IMR-90 (cell line): ENCODE results near the gene SOX12. TPM values are rescaled to one million over a fixed set of nuclear protein-coding genes. Genes with fewer than 3 reads are reported as not detected.

ENCODE experiments used
- ATAC-seq: fragments of 200-7000 bp; cut with Tn5 transposase; 2 replicates; pipeline ENCODE4 v1.9.1; 2020; ENCODE audit warnings: low read depth, mild to moderate bottlenecking, moderate library complexity
- BruUV-seq: library from RNA; stranded (reverse); fragments of 400-500 nt; replicated peaks from 2 replicates; lab custom pipeline; 2021; lab: Mats Ljungman, UMichigan
- CTCF ChIA-PET: fragments of 300-600 bp; formaldehyde crosslinking; extraction: SDS; loops from one replicate; lab custom pipeline; 2021; ENCODE audit warnings: antibody characterized with exemption; lab: Yijun Ruan, JAX
- POLR2A ChIA-PET: fragments of 300-600 bp; sonication (Branson Sonifier 250); formaldehyde crosslinking; loops from one replicate; lab custom pipeline; 2022; ENCODE audit warnings: antibody characterized with exemption; ENCODE audit not compliant: unreplicated experiment; lab: Charles Lee
- DNase-seq: peaks from one replicate; pipeline ENCODE4 v3.0.0; 2013
- H2AFZ ChIP-seq: replicated peaks from 2 replicates; pipeline ENCODE3; 2013; ENCODE audit warnings: low read length, mild to moderate bottlenecking; ENCODE audit not compliant: poor library complexity
- H2AK5ac ChIP-seq: 2 replicates; pipeline ENCODE4 v1.6.1; 2013; ENCODE audit warnings: low read depth, low read length, inconsistent platforms
- H2AK9ac ChIP-seq: replicated peaks from 2 replicates; pipeline ENCODE3; 2013; ENCODE audit warnings: mild to moderate bottlenecking, low read depth, low read length, moderate library complexity; ENCODE audit not compliant: poor library complexity
- H2BK120ac ChIP-seq: 2 replicates; pipeline ENCODE4 v1.6.1; 2013; ENCODE audit warnings: low read depth, low read length, inconsistent platforms
- H2BK15ac ChIP-seq: 3 replicates; pipeline ENCODE4 v1.6.1; 2013; ENCODE audit warnings: low read depth, low read length, inconsistent platforms
- H2BK20ac ChIP-seq: 2 replicates; pipeline ENCODE4 v1.6.1; 2013; ENCODE audit warnings: low read depth, mild to moderate bottlenecking, inconsistent platforms, low read length, moderate library complexity
- H2BK5ac ChIP-seq: 2 replicates; pipeline ENCODE4 v1.6.1; 2013; ENCODE audit warnings: mild to moderate bottlenecking, low read depth, low read length, inconsistent platforms; ENCODE audit not compliant: poor library complexity, severe bottlenecking
- H3K14ac ChIP-seq: replicated peaks from 2 replicates; pipeline ENCODE4 v1.6.1; 2013; ENCODE audit warnings: low read depth, low read length, inconsistent platforms
- H3K18ac ChIP-seq: 2 replicates; pipeline ENCODE4 v1.6.1; 2013; ENCODE audit warnings: low read depth, low read length, control low read depth
- H3K23ac ChIP-seq: 2 replicates; pipeline ENCODE4 v1.6.1; 2013; ENCODE audit warnings: low read depth, low read length, inconsistent platforms
- H3K27ac ChIP-seq: 2 replicates; pipeline ENCODE4 v1.5.1; 2013; ENCODE audit warnings: mild to moderate bottlenecking, control low read depth, low read length; ENCODE audit not compliant: insufficient read depth
- H3K27me3 ChIP-seq: 2 replicates; pipeline ENCODE4 v1.6.1; 2013; ENCODE audit warnings: low read length; ENCODE audit not compliant: control insufficient read depth, insufficient read depth
- H3K36me3 ChIP-seq: 2 replicates; pipeline ENCODE4 v1.6.1; 2013; ENCODE audit warnings: low read length, mixed read lengths; ENCODE audit not compliant: control insufficient read depth, insufficient read depth
- H3K4ac ChIP-seq: 2 replicates; pipeline ENCODE4 v1.6.1; 2013; ENCODE audit warnings: low read depth, low read length, inconsistent platforms
- H3K4me1 ChIP-seq: 2 replicates; pipeline ENCODE4 v1.6.1; 2013; ENCODE audit warnings: low read length, mixed read lengths; ENCODE audit not compliant: control insufficient read depth, insufficient read depth
- H3K4me2 ChIP-seq: 2 replicates; pipeline ENCODE4 v1.6.1; 2013; ENCODE audit warnings: low read depth, mild to moderate bottlenecking, control low read depth, low read length, moderate library complexity
- H3K4me3 ChIP-seq: 2 replicates; pipeline ENCODE4 v1.5.1; 2013; ENCODE audit warnings: low read depth, mild to moderate bottlenecking, control low read depth, low read length, moderate library complexity; ENCODE audit not compliant: insufficient read depth
- H3K56ac ChIP-seq: 2 replicates; pipeline ENCODE4 v1.6.1; 2013; ENCODE audit warnings: low read length, inconsistent platforms; ENCODE audit not compliant: insufficient read depth; ENCODE audit errors: extremely low read depth
- H3K79me1 ChIP-seq, 2 experiments: 2 replicates each; pipeline ENCODE4 v1.6.1; 2013; ENCODE audit warnings: low read length in 2 of 2, inconsistent platforms in 1 of 2, low read depth in 1 of 2
- H3K9ac ChIP-seq: 2 replicates; pipeline ENCODE4 v1.6.1; 2013; ENCODE audit warnings: low read depth, low read length, control low read depth
- H3K9me1 ChIP-seq: 2 replicates; pipeline ENCODE4 v1.6.1; 2013; ENCODE audit warnings: low read length, inconsistent platforms; ENCODE audit not compliant: insufficient read depth
- H3K9me3 ChIP-seq: 2 replicates; pipeline ENCODE4 v1.6.1; 2013; ENCODE audit warnings: low read length; ENCODE audit not compliant: control insufficient read depth, insufficient read depth
- H4K20me1 ChIP-seq: 2 replicates; pipeline ENCODE4 v1.6.1; 2013; ENCODE audit warnings: low read length, inconsistent platforms; ENCODE audit not compliant: insufficient read depth
- H4K5ac ChIP-seq: 2 replicates; pipeline ENCODE4 v1.6.1; 2013; ENCODE audit warnings: mild to moderate bottlenecking, low read depth, low read length, control low read depth
- H4K8ac ChIP-seq, 2 experiments: 2 replicates each; pipeline ENCODE4 v1.6.1; 2013; ENCODE audit warnings: low read depth in 2 of 2, low read length in 2 of 2, control low read depth in 1 of 2, inconsistent platforms in 1 of 2
- H4K91ac ChIP-seq: 2 replicates; pipeline ENCODE4 v1.6.1; 2013; ENCODE audit warnings: low read depth, low read length, inconsistent platforms; ENCODE audit not compliant: insufficient read depth
- BHLHE40 ChIP-seq: fragments of 150-350 bp; IDR thresholded peaks from 2 replicates; pipeline ENCODE4 v1.6.1; 2016; ENCODE audit warnings: mild to moderate bottlenecking, low read depth, low read length
- CEBPB ChIP-seq: IDR thresholded peaks from 2 replicates; pipeline ENCODE4 v1.6.1; 2012; ENCODE audit warnings: low read depth, low read length, improper control_type of control experiment
- CHD1 ChIP-seq: IDR thresholded peaks from 2 replicates; pipeline ENCODE4 v1.6.1; 2012; ENCODE audit warnings: low read depth, low read length, improper control_type of control experiment
- FOS ChIP-seq: fragments of 150-350 bp; IDR thresholded peaks from 2 replicates; pipeline ENCODE4 v1.6.1; 2016; ENCODE audit warnings: low read depth, low read length
- MAFK ChIP-seq: IDR thresholded peaks from 2 replicates; pipeline ENCODE4 v1.6.1; 2012; ENCODE audit warnings: low read depth, low read length, improper control_type of control experiment
- MAZ ChIP-seq: IDR thresholded peaks from 2 replicates; pipeline ENCODE4 v1.6.1; 2012; ENCODE audit warnings: low read depth, mild to moderate bottlenecking, low read length, improper control_type of control experiment, moderate library complexity, borderline replicate concordance
- MXI1 ChIP-seq: IDR thresholded peaks from 2 replicates; pipeline ENCODE4 v1.6.1; 2012; ENCODE audit warnings: low read depth, mild to moderate bottlenecking, low read length, moderate library complexity, borderline replicate concordance
- NFE2L2 ChIP-seq: fragments of 150-350 bp; IDR thresholded peaks from 2 replicates; pipeline ENCODE4 v1.6.1; 2016; ENCODE audit warnings: low read depth, mild to moderate bottlenecking, low read length
- POLR2A ChIP-seq: IDR thresholded peaks from 2 replicates; pipeline ENCODE4 v1.6.1; 2012; ENCODE audit warnings: mild to moderate bottlenecking, low read depth, low read length
- RAD21 ChIP-seq: IDR thresholded peaks from 2 replicates; pipeline ENCODE4 v1.6.1; 2012; ENCODE audit warnings: low read length, improper control_type of control experiment
- RCOR1 ChIP-seq: IDR thresholded peaks from 2 replicates; pipeline ENCODE4 v1.6.1; 2012; ENCODE audit warnings: mild to moderate bottlenecking, low read length, improper control_type of control experiment; ENCODE audit not compliant: insufficient replicate concordance
- RFX5 ChIP-seq: IDR thresholded peaks from 2 replicates; pipeline ENCODE4 v1.8.0; 2012; ENCODE audit warnings: low read depth, mild to moderate bottlenecking, low read length, moderate library complexity
- SMC3 ChIP-seq: fragments of 150-350 bp; IDR thresholded peaks from 2 replicates; pipeline ENCODE4 v1.6.1; 2016; ENCODE audit warnings: low read depth, mild to moderate bottlenecking, antibody characterized with exemption, low read length, moderate library complexity
- WGBS, 2 experiments: methylation state at CpG; one replicate each; pipeline versions ENCODE4 v1.1.5 to v1.1.7; 2013; ENCODE audit warnings: missing lambda C conversion rate in 2 of 2; ENCODE audit not compliant: insufficient read length in 1 of 2; ENCODE audit errors: extremely low coverage in 2 of 2; 5-methylcytosine and 5-hydroxymethylcytosine counted together
- dilution Hi-C: fragments of 300-500 bp; cut with HindIII; formaldehyde crosslinking; loops from one replicate; pipeline ENCODE4 v1.14.3; 2018; ENCODE audit warnings: low sequenced_read_pairs; ENCODE audit not compliant: unreplicated experiment
- in situ Hi-C: fragments of 300-500 bp; cut with MboI; formaldehyde crosslinking; loops from 3 replicates; pipeline ENCODE4 v1.14.3; 2019; ENCODE audit warnings: low sequenced_read_pairs, inconsistent platforms, mixed read lengths
- intact Hi-C: fragments of 100-400 bp; cut with micrococcal nuclease; formaldehyde crosslinking; loops from 2 replicates; pipeline ENCODE4 v1.10.0; 2022
- polyA plus RNA-seq, 3 experiments: library from polyadenylated mRNA; depleted of rRNA; stranded (reverse); fragments of >200 nt; gene quantifications; 2 replicates each; pipeline ENCODE4 v1.2.3, GENCODE V29; 2012; ENCODE audit warnings: low replicate concordance in 1 of 3
- total RNA-seq: library from RNA; depleted of rRNA; stranded (reverse); fragments of >200 nt; gene quantifications from 2 replicates; pipeline ENCODE4 v1.2.3, GENCODE V29; 2012
- TF ChIP-seq, protein P1 (sequence below): fragments of 150-350 bp; IDR thresholded peaks from 2 replicates; pipeline ENCODE4 v1.6.1; 2017; ENCODE audit warnings: mild to moderate bottlenecking, antibody characterized with exemption, low read length, low read depth
- TF ChIP-seq, protein P2 (sequence below): conservative IDR thresholded peaks from 2 replicates; pipeline ENCODE4 v1.5.1; 2012; ENCODE audit warnings: mild to moderate bottlenecking, low read depth, low read length, improper control_type of control experiment
- TF ChIP-seq, protein P3 (sequence below): fragments of 150-350 bp; IDR thresholded peaks from 2 replicates; pipeline ENCODE4 v1.6.1; 2016; ENCODE audit warnings: low read depth, mild to moderate bottlenecking, low read length, moderate library complexity, borderline replicate concordance

The SOX12 gene
- total and polyA plus RNA-seq, 2 of the 4 experiments (the other 2 are of a cell fraction) = 1.1 to 6.2 TPM

DNA sequence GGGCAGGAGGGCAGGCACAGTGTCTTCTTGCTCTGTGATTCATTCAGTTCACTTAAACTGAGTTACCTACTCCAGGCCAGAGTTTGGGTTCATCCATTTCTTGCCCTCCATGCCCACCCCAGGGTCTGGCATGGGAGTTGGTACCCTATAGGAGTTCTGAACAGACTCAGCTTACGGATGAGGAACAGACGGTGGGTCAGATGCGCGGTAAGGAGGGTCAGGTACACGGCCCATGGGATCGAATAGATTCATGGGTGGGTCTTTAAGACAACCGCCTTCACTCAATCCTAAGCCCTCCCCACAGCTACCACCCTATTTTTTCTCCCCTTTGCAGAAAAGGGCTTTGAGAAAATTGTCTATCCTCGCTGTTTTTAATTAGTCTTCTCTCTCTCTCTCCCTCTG is 42.1 kb downstream of the SOX12 start:
- Histone ChIP-seq H3K4me3 (no peak overlapping the region), H3K9me3 (no peaks in the 10 kb centered on the region), H3K23ac (no peak overlapping the region), H3K36me3 (no peaks in the 10 kb centered on the region), H2AK9ac (no peak overlapping the region), H3K14ac (no peak overlapping the region), H2BK5ac (no peak overlapping the region), H3K9ac (no peak overlapping the region), H3K4me2 (no peak overlapping the region), H2BK15ac (no peak overlapping the region), H4K5ac (no peak overlapping the region), H2BK20ac (no peak overlapping the region), H3K27me3 (no peaks in the 10 kb centered on the region), H2AFZ (no peak overlapping the region), H4K20me1 (no peaks in the 10 kb centered on the region), H3K4ac (peak overlapping the region; percentile 7; the same call in 1 of the 2 replicates), H4K8ac (no peak overlapping the region), H3K56ac (no peak overlapping the region), H3K79me1 (peaks cover 0 to 4% of the 10 kb centered on the region in 2 experiments; a peak in 1 of 4 replicates), H3K18ac (no peak overlapping the region), H3K27ac (no peak overlapping the region), H4K91ac (no peak overlapping the region), H2BK120ac (no peak overlapping the region), H2AK5ac (no peak overlapping the region), H3K4me1 (peaks cover 22% of the 10 kb centered on the region), H3K9me1 (peaks cover 23% of the 10 kb centered on the region)
- BruUV-seq = no TSS peak
- WGBS, 2 experiments = 93% methylated on average over 2 of the region's 8 CpGs; no CpG with 5 or more reads in 1 of the 2 experiments
- intact Hi-C loops (no loop called here), in situ Hi-C loops (no loop called here), dilution Hi-C loops (no loop called here)
- POLR2A ChIA-PET = no interaction called here
- ATAC-seq (no peak), DNase-seq (no peak)
- TF ChIP-seq CEBPB (no peak), RCOR1 (no peak), MAZ (no peak), RFX5 (no peak), FOS (no peak), MAFK (no peak), MXI1 (no peak), RAD21 (no peak), NFE2L2 (no peak), CHD1 (no peak), BHLHE40 (no peak), SMC3 (no peak), POLR2A (no peak)
- TF ChIP-seq, protein P1, sequence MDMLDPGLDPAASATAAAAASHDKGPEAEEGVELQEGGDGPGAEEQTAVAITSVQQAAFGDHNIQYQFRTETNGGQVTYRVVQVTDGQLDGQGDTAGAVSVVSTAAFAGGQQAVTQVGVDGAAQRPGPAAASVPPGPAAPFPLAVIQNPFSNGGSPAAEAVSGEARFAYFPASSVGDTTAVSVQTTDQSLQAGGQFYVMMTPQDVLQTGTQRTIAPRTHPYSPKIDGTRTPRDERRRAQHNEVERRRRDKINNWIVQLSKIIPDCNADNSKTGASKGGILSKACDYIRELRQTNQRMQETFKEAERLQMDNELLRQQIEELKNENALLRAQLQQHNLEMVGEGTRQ = no peak
- TF ChIP-seq, protein P2, sequence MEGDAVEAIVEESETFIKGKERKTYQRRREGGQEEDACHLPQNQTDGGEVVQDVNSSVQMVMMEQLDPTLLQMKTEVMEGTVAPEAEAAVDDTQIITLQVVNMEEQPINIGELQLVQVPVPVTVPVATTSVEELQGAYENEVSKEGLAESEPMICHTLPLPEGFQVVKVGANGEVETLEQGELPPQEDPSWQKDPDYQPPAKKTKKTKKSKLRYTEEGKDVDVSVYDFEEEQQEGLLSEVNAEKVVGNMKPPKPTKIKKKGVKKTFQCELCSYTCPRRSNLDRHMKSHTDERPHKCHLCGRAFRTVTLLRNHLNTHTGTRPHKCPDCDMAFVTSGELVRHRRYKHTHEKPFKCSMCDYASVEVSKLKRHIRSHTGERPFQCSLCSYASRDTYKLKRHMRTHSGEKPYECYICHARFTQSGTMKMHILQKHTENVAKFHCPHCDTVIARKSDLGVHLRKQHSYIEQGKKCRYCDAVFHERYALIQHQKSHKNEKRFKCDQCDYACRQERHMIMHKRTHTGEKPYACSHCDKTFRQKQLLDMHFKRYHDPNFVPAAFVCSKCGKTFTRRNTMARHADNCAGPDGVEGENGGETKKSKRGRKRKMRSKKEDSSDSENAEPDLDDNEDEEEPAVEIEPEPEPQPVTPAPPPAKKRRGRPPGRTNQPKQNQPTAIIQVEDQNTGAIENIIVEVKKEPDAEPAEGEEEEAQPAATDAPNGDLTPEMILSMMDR = no peak
- TF ChIP-seq, protein P3, sequence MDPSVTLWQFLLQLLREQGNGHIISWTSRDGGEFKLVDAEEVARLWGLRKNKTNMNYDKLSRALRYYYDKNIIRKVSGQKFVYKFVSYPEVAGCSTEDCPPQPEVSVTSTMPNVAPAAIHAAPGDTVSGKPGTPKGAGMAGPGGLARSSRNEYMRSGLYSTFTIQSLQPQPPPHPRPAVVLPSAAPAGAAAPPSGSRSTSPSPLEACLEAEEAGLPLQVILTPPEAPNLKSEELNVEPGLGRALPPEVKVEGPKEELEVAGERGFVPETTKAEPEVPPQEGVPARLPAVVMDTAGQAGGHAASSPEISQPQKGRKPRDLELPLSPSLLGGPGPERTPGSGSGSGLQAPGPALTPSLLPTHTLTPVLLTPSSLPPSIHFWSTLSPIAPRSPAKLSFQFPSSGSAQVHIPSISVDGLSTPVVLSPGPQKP = no peak
- CTCF ChIA-PET = no interaction called here
